ENCODE data around the gene HAND1.

The HAND1 gene

GRCh38 chr5:154478224-154478565 lies at the start of gene HAND1:
TSS of gene HAND1 (minus strand) at chr5:154478227. CDS start at chr5:154478008, 219 bp downstream.
- no peak for DNase-seq

- no peak for DNase-seq
Measured at GRCh38 chr5:154526231-154527226, 48.5 kb upstream of the HAND1 start.

GRCh38 chr5:154524859-154525258 lies 46.8 kb upstream of the HAND1 start:
- DNase-seq = no peak

- no peak for DNase-seq
Measured at GRCh38 chr5:154524181-154524580, 46.2 kb upstream of the HAND1 start.

- no peak for DNase-seq
Measured at GRCh38 chr5:154523709-154524108, 45.7 kb upstream of the HAND1 start.

GRCh38 chr5:154523104-154523503 lies 45.1 kb upstream of the HAND1 start:
- DNase-seq = no peak

- DNase-seq = no peak
Measured at GRCh38 chr5:154522284-154522683, 44.3 kb upstream of the HAND1 start.

GRCh38 chr5:154521756-154522155 lies 43.7 kb upstream of the HAND1 start:
- no peak for DNase-seq

- peak; percentile 27 for DNase-seq
Measured at GRCh38 chr5:154520861-154521453, 42.9 kb upstream of the HAND1 start.

GRCh38 chr5:154519359-154519758 lies 41.3 kb upstream of the HAND1 start:
- no peak for DNase-seq

GRCh38 chr5:154518438-154518867 lies 40.4 kb upstream of the HAND1 start:
- no peak for DNase-seq

- no peak for DNase-seq
Measured at GRCh38 chr5:154517810-154518437, 39.9 kb upstream of the HAND1 start.

GRCh38 chr5:154517181-154517580 lies 39.2 kb upstream of the HAND1 start:
- no peak for DNase-seq

GRCh38 chr5:154516475-154516874 lies 38.4 kb upstream of the HAND1 start:
- DNase-seq = no peak

GRCh38 chr5:154515488-154515887 lies 37.5 kb upstream of the HAND1 start:
- DNase-seq = peak; percentile 23

- no peak for DNase-seq
Measured at GRCh38 chr5:154514331-154514730, 36.3 kb upstream of the HAND1 start.

- peak; percentile 53 for DNase-seq
Measured at GRCh38 chr5:154513669-154514084, 35.6 kb upstream of the HAND1 start.

GRCh38 chr5:154511984-154512383 lies 34.0 kb upstream of the HAND1 start:
- no peak for DNase-seq

- no peak for DNase-seq
Measured at GRCh38 chr5:154509784-154510555, 31.9 kb upstream of the HAND1 start.

- no peak for DNase-seq
Measured at GRCh38 chr5:154508114-154508513, 30.1 kb upstream of the HAND1 start.

- no peak for DNase-seq
Measured at GRCh38 chr5:154506716-154507080, 28.7 kb upstream of the HAND1 start.

- DNase-seq = no peak
Measured at GRCh38 chr5:154506049-154506715, 28.2 kb upstream of the HAND1 start.
